Vagina (tissue), 2 donors: Measurements from ENCODE around the gene CADM1. TPM values are rescaled to one million over a fixed set of nuclear protein-coding genes. Genes with fewer than 3 reads are reported as not detected.

Experiments
- DNase-seq, 2 donors: peaks; one replicate each; pipeline ENCODE4 v3.0.0-alpha.2; 2017; ENCODE audit errors: extremely low spot score in 2 of 2
- H3K27ac ChIP-seq: fragments of 200-600 bp; sonication (generic); one replicate; pipeline ENCODE4 v1.5.1; 2019
- H3K27me3 ChIP-seq: fragments of 200-600 bp; sonication (generic); one replicate; pipeline ENCODE4 v1.5.1; 2019
- H3K36me3 ChIP-seq, 2 donors: fragments of 200-600 bp; sonication (generic); one replicate each; pipeline ENCODE4 v1.5.1; 2017 to 2019
- H3K4me1 ChIP-seq: fragments of 200-600 bp; sonication (generic); one replicate; pipeline ENCODE4 v1.5.1; 2019
- H3K4me3 ChIP-seq, 2 donors: fragments of 200-600 bp; sonication (generic); 1 replicate in 1 of 2; 2 replicates in 1 of 2; pipeline ENCODE4 v1.5.1; 2016 to 2019
- H3K9me3 ChIP-seq: fragments of 200-600 bp; sonication (generic); one replicate; pipeline ENCODE4 v1.5.1; 2019
- POLR2A ChIP-seq, 2 donors: fragments of 450-650 bp; IDR thresholded peaks; one replicate each; pipeline ENCODE4 v1.6.1; 2017; ENCODE audit warnings: antibody characterized with exemption in 2 of 2, mild to moderate bottlenecking in 2 of 2, moderate library complexity in 2 of 2
- POLR2AphosphoS5 ChIP-seq, 2 donors: sonication (generic); formaldehyde crosslinking; IDR thresholded peaks; one replicate each; pipeline ENCODE4 v1.9.0; 2017; ENCODE audit warnings: antibody characterized with exemption in 2 of 2, mild to moderate bottlenecking in 2 of 2, low read depth in 1 of 2; ENCODE audit not compliant: insufficient read depth in 1 of 2
- intact Hi-C: fragments of 100-400 bp; cut with DNase I; formaldehyde crosslinking; loops from one replicate; pipeline ENCODE4 v1.15.1; 2023
- total RNA-seq: library from RNA; depleted of rRNA; stranded (reverse); fragments of >200 nt; gene quantifications from one replicate; pipeline ENCODE4 v1.2.3, GENCODE V29; 2016
- TF ChIP-seq, protein P1 (sequence below), 3 experiments: fragments of 450-650 bp in 2 of 3; fragments of 200-600 bp in 1 of 3; sonication (generic) in 1 of 3; IDR thresholded peaks; one replicate each; pipeline ENCODE4 v1.5.1; 2017 to 2019; ENCODE audit warnings: antibody characterized with exemption in 3 of 3, mild to moderate bottlenecking in 2 of 3, moderate library complexity in 2 of 3

CADM1 gene
- total RNA-seq, 1 donor from 2014 or later: 37.1 TPM

DNA sequence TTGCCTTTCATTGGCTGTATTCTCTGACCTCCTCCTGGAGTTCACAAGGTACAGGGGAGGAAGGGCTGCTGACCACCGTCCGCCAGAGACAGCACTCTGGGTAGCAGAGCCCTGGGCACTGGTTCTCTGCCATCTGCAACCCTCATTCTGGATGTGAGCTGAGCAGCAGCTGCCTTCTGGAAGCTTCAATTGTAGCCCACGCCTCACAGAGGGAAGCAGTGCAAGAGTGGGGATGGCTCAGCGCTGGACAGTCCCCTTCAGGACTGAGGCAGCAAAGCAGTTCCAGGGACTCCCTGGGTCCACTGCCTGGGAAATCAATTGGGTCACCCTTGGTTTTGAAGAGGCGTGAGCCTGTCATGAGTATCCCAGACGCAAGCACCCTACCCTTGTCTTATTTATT lies 346.2 kb downstream of the CADM1 start:
- no peak for DNase-seq
- no peaks in the 10 kb centered on the region for H3K9me3 ChIP-seq
- no peaks in the 10 kb centered on the region for H3K36me3 ChIP-seq
- TF ChIP-seq, protein P1, sequence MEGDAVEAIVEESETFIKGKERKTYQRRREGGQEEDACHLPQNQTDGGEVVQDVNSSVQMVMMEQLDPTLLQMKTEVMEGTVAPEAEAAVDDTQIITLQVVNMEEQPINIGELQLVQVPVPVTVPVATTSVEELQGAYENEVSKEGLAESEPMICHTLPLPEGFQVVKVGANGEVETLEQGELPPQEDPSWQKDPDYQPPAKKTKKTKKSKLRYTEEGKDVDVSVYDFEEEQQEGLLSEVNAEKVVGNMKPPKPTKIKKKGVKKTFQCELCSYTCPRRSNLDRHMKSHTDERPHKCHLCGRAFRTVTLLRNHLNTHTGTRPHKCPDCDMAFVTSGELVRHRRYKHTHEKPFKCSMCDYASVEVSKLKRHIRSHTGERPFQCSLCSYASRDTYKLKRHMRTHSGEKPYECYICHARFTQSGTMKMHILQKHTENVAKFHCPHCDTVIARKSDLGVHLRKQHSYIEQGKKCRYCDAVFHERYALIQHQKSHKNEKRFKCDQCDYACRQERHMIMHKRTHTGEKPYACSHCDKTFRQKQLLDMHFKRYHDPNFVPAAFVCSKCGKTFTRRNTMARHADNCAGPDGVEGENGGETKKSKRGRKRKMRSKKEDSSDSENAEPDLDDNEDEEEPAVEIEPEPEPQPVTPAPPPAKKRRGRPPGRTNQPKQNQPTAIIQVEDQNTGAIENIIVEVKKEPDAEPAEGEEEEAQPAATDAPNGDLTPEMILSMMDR (IDR thresholded peaks at IDR 0.05): no peak
- TF ChIP-seq POLR2AphosphoS5 (IDR thresholded peaks at IDR 0.05; ENCODE audit: insufficient read depth in 1 of 2, low read depth in 1 of 2): no peak
- TF ChIP-seq POLR2A (IDR thresholded peaks at IDR 0.05): no peak
- H3K27ac ChIP-seq: no peak overlapping the region
- intact Hi-C loops: no loop called here
- no peak overlapping the region for H3K4me3 ChIP-seq
- no peaks in the 10 kb centered on the region for H3K27me3 ChIP-seq
- no peaks in the 10 kb centered on the region for H3K4me1 ChIP-seq

DNA sequence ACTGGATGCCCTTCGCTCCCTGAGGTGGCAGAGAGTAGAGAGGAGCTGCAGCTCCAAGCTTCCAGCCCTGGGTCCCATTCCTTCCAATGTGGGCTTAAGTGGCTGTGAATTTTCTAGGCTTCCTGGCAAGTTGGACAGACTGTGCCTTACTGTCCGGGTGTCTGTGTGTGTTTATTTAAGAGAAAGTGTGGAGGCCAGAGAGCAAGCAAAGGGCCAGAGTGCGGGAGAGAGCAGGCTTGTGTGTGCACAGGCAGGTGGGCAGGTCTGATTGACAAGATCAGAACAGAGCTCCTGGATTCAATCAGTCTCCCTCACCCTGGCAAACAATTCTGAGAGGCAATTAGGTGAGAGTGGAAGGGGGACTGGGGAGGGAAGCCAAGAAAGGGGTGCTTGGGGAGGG lies 347.0 kb downstream of the CADM1 start:
- no peaks in the 10 kb centered on the region for H3K27me3 ChIP-seq
- TF ChIP-seq POLR2A (IDR thresholded peaks at IDR 0.05) (no peak), POLR2AphosphoS5 (IDR thresholded peaks at IDR 0.05; ENCODE audit: insufficient read depth in 1 of 2, low read depth in 1 of 2) (no peak)
- TF ChIP-seq, protein P1 (IDR thresholded peaks at IDR 0.05): no peak

DNA sequence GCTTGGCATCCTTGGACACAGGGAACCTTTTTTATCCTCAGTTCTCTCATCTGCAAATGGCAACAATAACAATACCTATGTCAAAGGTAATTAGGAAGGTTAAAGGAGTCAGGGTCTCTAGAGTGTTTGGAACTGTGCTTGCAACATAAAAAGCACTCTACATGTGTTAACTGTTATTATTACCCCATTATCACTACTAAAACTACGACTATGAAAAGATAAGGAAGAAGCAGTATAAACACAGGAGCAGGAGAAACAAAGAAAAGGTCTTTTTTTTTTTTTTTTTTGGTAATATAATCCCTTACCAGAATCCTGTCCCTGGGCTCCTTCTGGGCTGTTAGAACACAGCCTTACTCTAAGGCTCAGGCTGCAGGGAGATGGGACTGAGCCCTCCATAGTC lies 348.2 kb downstream of the CADM1 start:
- no peak for DNase-seq
- H3K36me3 ChIP-seq: no peaks in the 10 kb centered on the region
- no peak overlapping the region for H3K4me3 ChIP-seq
- intact Hi-C loops: no loop called here
- H3K27ac ChIP-seq: no peak overlapping the region
- TF ChIP-seq, protein P1 (IDR thresholded peaks at IDR 0.05): no peak
- TF ChIP-seq POLR2A (IDR thresholded peaks at IDR 0.05): no peak
- TF ChIP-seq POLR2AphosphoS5 (IDR thresholded peaks at IDR 0.05; ENCODE audit: insufficient read depth in 1 of 2, low read depth in 1 of 2): no peak
- H3K4me1 ChIP-seq: no peaks in the 10 kb centered on the region
- H3K27me3 ChIP-seq: no peaks in the 10 kb centered on the region
- H3K9me3 ChIP-seq: no peaks in the 10 kb centered on the region

More for the DNA sequence above, 347.0 kb downstream of the CADM1 start:
- no peak for DNase-seq
- Histone ChIP-seq H3K36me3 (no peaks in the 10 kb centered on the region), H3K27ac (no peak overlapping the region), H3K4me1 (no peaks in the 10 kb centered on the region), H3K9me3 (no peaks in the 10 kb centered on the region), H3K4me3 (no peak overlapping the region)
- intact Hi-C loops: no loop called here

DNA sequence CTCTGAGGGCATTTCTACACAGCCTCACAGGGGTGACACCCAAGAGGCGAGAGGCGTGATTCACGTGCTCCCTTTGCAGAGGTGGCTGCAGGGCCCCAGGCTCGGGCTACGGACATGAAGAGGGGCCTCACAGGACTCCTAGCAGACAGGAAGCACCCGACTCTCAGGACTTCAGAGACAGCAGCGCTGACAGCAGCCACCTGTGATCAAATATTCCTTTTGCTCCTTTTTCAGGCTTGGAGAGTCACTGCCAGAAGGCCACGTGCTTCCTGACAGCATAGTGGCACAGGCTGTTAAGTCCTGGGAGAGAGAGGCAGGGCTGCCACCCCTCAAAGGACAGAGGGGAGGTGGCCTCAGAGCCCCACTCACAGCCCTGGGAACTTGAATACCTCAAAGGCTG lies 348.9 kb downstream of the CADM1 start:
- H3K4me3 ChIP-seq: no peak overlapping the region
- TF ChIP-seq POLR2AphosphoS5 (IDR thresholded peaks at IDR 0.05; ENCODE audit: insufficient read depth in 1 of 2, low read depth in 1 of 2): no peak
- TF ChIP-seq, protein P1 (IDR thresholded peaks at IDR 0.05): no peak
- no peak for TF ChIP-seq POLR2A (IDR thresholded peaks at IDR 0.05)
- no peak overlapping the region for H3K27ac ChIP-seq
- no peaks in the 10 kb centered on the region for H3K36me3 ChIP-seq
- no peaks in the 10 kb centered on the region for H3K9me3 ChIP-seq
- intact Hi-C loops: no loop called here
- no peaks in the 10 kb centered on the region for H3K4me1 ChIP-seq
- no peaks in the 10 kb centered on the region for H3K27me3 ChIP-seq
- no peak for DNase-seq

DNA sequence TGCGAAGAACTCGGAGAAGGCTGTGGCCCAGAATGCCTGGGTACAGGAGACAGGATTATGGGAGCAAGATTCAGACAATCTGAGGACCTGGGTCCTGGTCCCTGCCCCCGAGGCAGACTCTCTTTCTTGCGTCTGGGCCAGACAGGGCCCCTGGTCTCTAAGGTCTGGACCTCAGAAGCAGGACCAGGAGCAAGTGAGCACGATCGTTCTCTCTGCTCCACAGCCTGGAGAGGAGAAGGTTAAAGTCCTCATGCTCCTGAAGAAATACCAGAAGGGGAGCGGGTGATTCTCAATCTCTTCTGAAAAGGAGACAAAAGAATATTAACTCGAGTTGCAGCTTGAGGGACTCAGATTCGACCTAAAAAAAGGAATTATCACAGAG lies 349.9 kb downstream of the CADM1 start:
- Histone ChIP-seq H3K4me1 (no peaks in the 10 kb centered on the region), H3K9me3 (no peaks in the 10 kb centered on the region), H3K4me3 (no peak overlapping the region), H3K36me3 (no peaks in the 10 kb centered on the region), H3K27ac (no peak overlapping the region), H3K27me3 (no peaks in the 10 kb centered on the region)
- TF ChIP-seq POLR2A (IDR thresholded peaks at IDR 0.05) (no peak), POLR2AphosphoS5 (IDR thresholded peaks at IDR 0.05; ENCODE audit: insufficient read depth in 1 of 2, low read depth in 1 of 2) (no peak)
- TF ChIP-seq, protein P1 (IDR thresholded peaks at IDR 0.05): no peak
- DNase-seq: no peak
- intact Hi-C loops: no loop called here
